ENCODE measurements around the gene CNTNAP3.
"Not testable (repeated sequence)": the region's sequence is repeated elsewhere in the genome, so short reads cannot be mapped to it uniquely, and the experiment has no call there.

DNA sequence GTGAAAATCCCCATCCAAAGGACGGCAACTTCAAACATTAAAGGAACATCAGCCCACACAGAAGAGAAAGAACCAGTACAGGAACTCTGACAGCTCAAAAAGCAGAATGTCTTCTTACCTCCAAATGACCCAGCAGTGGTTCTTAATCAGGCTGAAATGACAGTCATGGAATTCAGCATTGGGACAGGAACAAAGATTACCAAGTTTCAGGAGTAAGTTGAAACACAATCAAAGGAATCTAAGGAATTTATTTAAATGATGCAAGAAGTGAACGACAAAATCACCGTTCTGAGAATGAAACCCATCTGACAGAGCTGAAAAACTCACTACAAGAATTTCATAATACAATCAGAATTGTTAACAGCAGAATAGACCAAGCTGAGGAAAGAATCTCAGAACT is 241.1 kb downstream of the CNTNAP3 start:
- TF ChIP-seq EZH2 (IDR thresholded peaks at IDR 0.05; ENCODE audit: borderline replicate concordance, control insufficient read depth, low read depth, low read length); CHD4 (IDR thresholded peaks at IDR 0.05); ETV6 (conservative IDR thresholded peaks at IDR 0.05 in 1 of 2, IDR thresholded peaks at IDR 0.05 in 1 of 2; ENCODE audit: borderline replicate concordance in 1 of 2, low read depth in 1 of 2): not testable (repeated sequence)
- TF ChIP-seq, protein P1, sequence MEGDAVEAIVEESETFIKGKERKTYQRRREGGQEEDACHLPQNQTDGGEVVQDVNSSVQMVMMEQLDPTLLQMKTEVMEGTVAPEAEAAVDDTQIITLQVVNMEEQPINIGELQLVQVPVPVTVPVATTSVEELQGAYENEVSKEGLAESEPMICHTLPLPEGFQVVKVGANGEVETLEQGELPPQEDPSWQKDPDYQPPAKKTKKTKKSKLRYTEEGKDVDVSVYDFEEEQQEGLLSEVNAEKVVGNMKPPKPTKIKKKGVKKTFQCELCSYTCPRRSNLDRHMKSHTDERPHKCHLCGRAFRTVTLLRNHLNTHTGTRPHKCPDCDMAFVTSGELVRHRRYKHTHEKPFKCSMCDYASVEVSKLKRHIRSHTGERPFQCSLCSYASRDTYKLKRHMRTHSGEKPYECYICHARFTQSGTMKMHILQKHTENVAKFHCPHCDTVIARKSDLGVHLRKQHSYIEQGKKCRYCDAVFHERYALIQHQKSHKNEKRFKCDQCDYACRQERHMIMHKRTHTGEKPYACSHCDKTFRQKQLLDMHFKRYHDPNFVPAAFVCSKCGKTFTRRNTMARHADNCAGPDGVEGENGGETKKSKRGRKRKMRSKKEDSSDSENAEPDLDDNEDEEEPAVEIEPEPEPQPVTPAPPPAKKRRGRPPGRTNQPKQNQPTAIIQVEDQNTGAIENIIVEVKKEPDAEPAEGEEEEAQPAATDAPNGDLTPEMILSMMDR (IDR thresholded peaks at IDR 0.05 in 2 of 3, conservative IDR thresholded peaks at IDR 0.05 in 1 of 3; ENCODE audit: control insufficient read depth in 2 of 3, extremely low read depth in 1 of 3, insufficient read depth in 1 of 3, low read depth in 3 of 3, low read length in 3 of 3): not testable (repeated sequence)
- TF ChIP-seq, protein P2, sequence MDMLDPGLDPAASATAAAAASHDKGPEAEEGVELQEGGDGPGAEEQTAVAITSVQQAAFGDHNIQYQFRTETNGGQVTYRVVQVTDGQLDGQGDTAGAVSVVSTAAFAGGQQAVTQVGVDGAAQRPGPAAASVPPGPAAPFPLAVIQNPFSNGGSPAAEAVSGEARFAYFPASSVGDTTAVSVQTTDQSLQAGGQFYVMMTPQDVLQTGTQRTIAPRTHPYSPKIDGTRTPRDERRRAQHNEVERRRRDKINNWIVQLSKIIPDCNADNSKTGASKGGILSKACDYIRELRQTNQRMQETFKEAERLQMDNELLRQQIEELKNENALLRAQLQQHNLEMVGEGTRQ (IDR thresholded peaks at IDR 0.05; ENCODE audit: borderline replicate concordance, low read depth, low read length): not testable (repeated sequence)
